Measurements from ENCODE around the gene MAN2B2.

Gene MAN2B2

GRCh38 chr4:6568148-6568547 is 6.8 kb upstream of the MAN2B2 start:
- DNase-seq (ENCODE audit: low spot score) = no peak

- no peak for DNase-seq (ENCODE audit: low spot score)
These were observed 6.2 kb upstream of the MAN2B2 start for GRCh38 chr4:6568689-6569332.

- no peak for DNase-seq (ENCODE audit: low spot score)
These were observed 3.4 kb upstream of the MAN2B2 start for GRCh38 chr4:6571608-6572007.

DNA sequence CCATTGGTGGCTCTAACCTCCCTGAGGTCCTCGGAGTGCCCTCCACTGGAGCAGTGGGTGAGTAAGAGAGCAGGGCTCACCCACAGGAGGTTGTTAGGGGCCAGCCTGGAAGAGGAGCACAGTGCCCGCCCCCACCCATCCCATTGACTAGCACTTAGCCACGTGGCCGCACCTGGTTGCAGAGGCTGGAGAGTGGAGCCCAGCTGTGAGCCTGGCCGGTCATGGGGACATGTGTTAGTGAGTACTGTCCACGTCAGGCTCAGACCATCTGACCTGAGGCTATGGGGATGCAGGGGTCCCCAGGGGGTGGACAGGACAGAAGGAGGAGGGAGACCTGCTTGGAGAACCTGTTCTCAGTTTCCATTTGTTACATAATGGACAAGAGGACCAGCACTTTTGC is 1.4 kb upstream of the MAN2B2 start:
- DNase-seq (ENCODE audit: low spot score) = no peak

GRCh38 chr4:6573986-6574746 is 823 bp upstream of the MAN2B2 start:
- no peak for DNase-seq (ENCODE audit: low spot score)

- no peak for DNase-seq (ENCODE audit: low spot score)
These were observed 683 bp downstream of the MAN2B2 start for GRCh38 chr4:6575503-6576240.

- DNase-seq (ENCODE audit: low spot score) = no peak
These were observed 1.5 kb downstream of the MAN2B2 start for GRCh38 chr4:6576512-6576911.

DNA sequence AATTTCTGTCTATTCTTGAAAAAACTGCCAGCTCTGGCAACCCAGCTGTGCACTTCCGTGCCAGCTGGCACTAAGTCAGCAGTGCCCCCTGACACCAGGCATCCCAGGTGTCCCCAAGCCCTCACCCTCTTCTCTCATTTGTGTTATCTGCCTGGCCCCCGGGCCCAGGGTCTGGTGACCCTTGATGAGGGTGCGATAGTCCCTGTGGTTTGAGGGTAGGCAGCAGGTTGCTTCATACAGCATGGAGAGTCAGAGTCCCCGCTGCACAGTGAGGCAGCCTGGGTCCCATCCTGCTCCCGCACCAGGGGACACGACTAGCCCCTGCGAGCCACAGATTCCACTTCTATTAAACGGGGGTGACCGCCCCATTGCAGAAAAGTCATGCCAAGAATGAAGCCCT is 1.9 kb downstream of the MAN2B2 start:
- DNase-seq (ENCODE audit: low spot score) = no peak

GRCh38 chr4:6577409-6577808 is 2.4 kb downstream of the MAN2B2 start:
- DNase-seq (ENCODE audit: low spot score) = no peak

DNA sequence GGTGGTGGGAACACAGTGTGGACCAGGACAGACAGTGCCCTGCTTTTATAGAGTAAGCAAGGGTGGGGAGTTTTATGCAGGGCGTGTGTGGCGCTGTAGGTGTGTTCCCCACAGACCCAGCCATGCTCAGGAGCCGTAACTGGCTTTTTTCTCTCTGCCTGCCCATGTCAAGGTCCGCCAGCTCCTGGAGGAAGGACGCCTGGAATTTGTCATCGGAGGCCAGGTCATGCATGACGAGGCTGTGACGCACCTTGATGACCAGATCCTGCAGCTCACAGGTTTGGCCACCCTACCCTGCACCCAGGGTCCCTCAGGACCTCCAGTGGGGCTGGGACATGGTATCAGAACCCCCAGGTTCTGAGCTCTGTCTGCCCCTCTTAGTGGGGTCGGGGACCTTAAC is 3.2 kb downstream of the MAN2B2 start:
- DNase-seq (ENCODE audit: low spot score) = no peak

DNA sequence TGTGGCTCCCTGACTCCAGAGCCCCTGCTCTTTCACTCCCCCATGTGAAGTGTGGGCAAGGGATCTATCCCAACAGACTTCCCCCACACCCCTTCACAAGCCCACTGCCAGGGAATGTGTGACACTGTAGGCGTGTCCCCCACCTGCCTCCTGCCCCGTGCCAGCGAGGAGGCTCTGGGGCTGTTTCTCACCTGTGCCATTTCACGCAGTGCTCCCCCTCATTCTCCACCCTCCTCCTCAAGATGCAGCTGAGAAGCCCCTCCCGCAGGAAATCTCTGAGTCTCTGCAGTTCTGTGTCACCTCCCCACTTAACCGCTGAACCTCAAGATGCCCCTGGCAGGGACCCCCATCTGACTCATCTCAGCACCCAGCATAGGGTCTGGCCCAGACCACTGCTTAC is 5.4 kb downstream of the MAN2B2 start:
- no peak for DNase-seq (ENCODE audit: low spot score)

DNA sequence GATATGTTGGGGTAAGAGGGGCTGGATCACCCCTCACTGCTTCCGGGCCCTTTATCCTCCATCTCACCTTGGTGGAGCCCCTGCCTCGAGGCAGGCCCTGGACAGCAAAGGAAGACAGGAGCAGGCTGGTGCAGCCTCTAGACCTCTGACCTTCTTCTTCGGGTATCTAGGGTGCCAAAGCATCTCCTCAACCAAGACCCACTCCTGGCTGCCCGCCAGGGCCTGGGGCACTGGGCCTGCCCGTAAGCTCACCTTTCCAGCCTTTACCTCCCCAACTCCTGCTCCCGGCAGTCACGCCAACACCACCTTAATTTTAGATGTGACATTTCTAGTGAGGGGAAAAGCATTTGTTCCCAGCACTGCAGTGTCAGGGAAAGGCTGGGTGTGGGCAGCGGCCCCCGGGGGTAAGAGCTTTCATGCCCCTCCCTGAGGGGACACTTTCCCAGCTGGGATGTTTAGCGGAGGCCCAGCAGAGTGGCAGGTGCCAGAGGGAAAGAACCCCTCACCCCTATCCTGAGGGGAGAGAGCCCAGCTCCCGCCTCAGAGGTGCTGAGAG is 6.7 kb downstream of the MAN2B2 start:
- no peak for DNase-seq (ENCODE audit: low spot score)

- no peak for DNase-seq (ENCODE audit: low spot score)
These were observed 8.0 kb downstream of the MAN2B2 start for GRCh38 chr4:6582889-6583490.

- no peak for DNase-seq (ENCODE audit: low spot score)
These were observed 9.9 kb downstream of the MAN2B2 start for GRCh38 chr4:6584865-6585264.

DNA sequence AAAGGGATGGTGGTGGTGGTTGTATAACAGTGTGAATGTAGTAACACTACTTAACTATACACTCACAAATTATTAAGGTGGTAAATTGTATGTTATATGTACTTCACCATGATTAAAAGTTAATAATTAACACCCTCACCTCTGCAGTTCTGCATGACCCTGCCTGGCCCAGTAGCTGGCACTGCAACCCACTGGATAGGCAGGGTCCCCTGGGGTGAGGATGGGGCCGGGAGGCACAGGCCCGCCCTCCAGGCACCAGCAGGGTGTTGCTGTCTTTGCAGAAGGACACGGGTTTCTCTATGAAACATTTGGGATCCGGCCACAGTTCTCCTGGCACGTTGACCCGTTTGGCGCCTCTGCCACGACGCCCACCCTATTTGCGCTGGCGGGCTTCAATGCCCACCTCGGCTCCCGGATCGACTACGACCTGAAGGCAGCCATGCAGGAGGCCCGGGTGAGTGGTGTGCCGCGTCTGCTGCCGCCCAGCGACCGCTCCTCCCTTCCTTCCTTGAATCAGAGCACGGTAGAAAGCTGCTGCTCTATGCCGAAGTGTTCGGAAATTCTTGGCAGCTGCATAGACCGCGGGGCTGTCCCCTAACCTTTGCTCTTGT is 11.8 kb downstream of the MAN2B2 start:
- no peak for DNase-seq (ENCODE audit: low spot score)

GRCh38 chr4:6589444-6589843 is 14.5 kb downstream of the MAN2B2 start:
- no peak for DNase-seq (ENCODE audit: low spot score)

GRCh38 chr4:6591313-6591712 is 16.3 kb downstream of the MAN2B2 start:
- DNase-seq (ENCODE audit: low spot score) = no peak

DNA sequence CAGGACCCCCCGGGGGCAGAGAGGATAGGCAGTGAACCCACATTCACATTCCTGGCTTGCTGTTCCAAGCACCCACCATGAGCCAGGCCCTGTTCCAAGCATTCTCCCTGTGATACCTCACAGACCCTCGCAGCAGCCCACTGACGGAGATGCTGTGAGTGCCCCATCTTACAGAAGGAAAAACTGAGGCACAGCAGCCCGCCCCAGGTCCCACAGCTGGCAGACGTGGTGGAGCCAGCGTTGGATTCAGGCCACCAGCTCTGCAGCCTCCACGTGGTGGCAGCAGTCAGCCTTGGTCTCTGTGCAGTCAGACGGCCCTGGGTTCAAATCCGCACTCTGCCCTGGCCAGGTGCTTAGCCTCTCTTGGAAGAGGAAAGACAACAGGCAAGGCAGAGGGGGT is 16.8 kb downstream of the MAN2B2 start:
- DNase-seq (ENCODE audit: low spot score) = no peak

- no peak for DNase-seq (ENCODE audit: low spot score)
These were observed 18.0 kb downstream of the MAN2B2 start for GRCh38 chr4:6592804-6593563.

- DNase-seq (ENCODE audit: low spot score) = no peak
These were observed 19.4 kb downstream of the MAN2B2 start for GRCh38 chr4:6594341-6594740.

DNA sequence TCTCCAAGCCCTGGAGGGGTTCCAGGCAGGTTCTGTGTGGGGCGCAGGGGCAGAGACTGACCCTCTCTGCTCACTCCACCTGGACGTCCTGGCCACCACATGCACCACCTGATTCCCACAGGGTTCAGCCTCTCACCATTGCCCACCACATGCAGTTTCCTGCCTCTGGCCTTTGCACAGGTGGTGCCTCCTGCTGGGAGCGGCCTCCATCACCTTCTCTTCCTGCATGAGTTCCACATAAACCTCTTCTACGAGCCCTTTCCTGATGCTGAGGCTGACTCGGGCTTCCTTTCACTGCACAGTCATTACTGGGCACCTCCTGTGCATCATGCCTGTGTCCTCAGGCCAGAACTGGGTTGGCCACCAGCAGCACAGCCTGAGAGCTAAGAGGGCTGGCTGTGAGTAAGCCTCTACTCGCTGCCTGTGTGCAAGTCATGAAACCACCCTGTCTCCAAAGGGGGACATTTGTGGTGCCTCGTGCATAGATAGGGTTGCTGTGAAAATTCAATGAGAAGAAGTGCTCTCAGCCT is 19.9 kb downstream of the MAN2B2 start:
- DNase-seq (ENCODE audit: low spot score) = no peak

Data from pons (tissue), 1 donor.